HCT116 (cell line): ENCODE results near the gene PMM1. TPM values are rescaled to one million over a fixed set of nuclear protein-coding genes. Genes with fewer than 3 reads are reported as not detected.

ENCODE experiments used
- ATAC-seq: fragments of 200-7000 bp; cut with Tn5 transposase; 2 replicates; pipeline ENCODE4 v1.9.1; 2020; ENCODE audit warnings: mild to moderate bottlenecking, moderate library complexity
- BruUV-seq: library from RNA; stranded (reverse); fragments of 400-500 nt; replicated peaks from 2 replicates; lab custom pipeline; 2021; lab: Mats Ljungman, UMichigan
- CTCF ChIA-PET: fragments of 300-600 bp; sonication (Branson Sonifier 250); formaldehyde crosslinking; loops from one replicate; lab custom pipeline; 2021; ENCODE audit warnings: antibody characterized with exemption; lab: Charles Lee
- POLR2A ChIA-PET: fragments of 300-600, 350-600 bp; sonication (Branson Sonifier 250); formaldehyde crosslinking; loops from one replicate; lab custom pipeline; 2021; ENCODE audit warnings: antibody characterized with exemption; lab: Charles Lee
- RAD21 ChIA-PET, 2 experiments: fragments of 300-600 bp; sonication (Branson Sonifier 250); formaldehyde crosslinking; loops; one replicate each; lab custom pipeline; 2023; ENCODE audit warnings: low total read pairs in 2 of 2; ENCODE audit not compliant: uncharacterized antibody in 2 of 2, unreplicated experiment in 2 of 2, low non-redundant PET in 1 of 2; lab: Charles Lee
- DNase-seq: peaks from one replicate; pipeline ENCODE4 v3.0.0-alpha.2; 2010; ENCODE audit warnings: low read depth, low spot score
- H2AFZ ChIP-seq: fragments of 200-600 bp; shearing (Covaris generic), sonication (generic); 2 replicates; pipeline ENCODE4 v1.6.1; 2017; ENCODE audit warnings: low read depth, mixed run types, mixed read lengths, antibody characterized with exemption, low read length; ENCODE audit not compliant: poor library complexity, severe bottlenecking
- H3K27ac ChIP-seq: 2 replicates; pipeline ENCODE4 v1.5.1; 2012; ENCODE audit warnings: low read depth, low read length
- H3K27me3 ChIP-seq: fragments of 200-600 bp; sonication (generic); 2 replicates; pipeline ENCODE4 v1.6.1; 2016; ENCODE audit warnings: mixed run types, low read length, mixed read lengths; ENCODE audit not compliant: insufficient read depth
- H3K36me3 ChIP-seq, 2 experiments: fragments of 200-500 bp in 1 of 2; fragments of 200-600 bp in 1 of 2; sonication (Bioruptor generic) in 1 of 2; sonication (generic) in 1 of 2; 2 replicates each; pipeline versions ENCODE4 v1.5.1 to v1.6.1; 2014 to 2016; ENCODE audit warnings: low read length in 2 of 2, inconsistent platforms in 1 of 2, mixed read lengths in 1 of 2, mixed run types in 1 of 2; ENCODE audit not compliant: insufficient read depth in 2 of 2, control insufficient read depth in 1 of 2
- H3K4me1 ChIP-seq, 2 experiments: fragments of 200-600 bp in 1 of 2; sonication (generic) in 1 of 2; 2 replicates each; pipeline versions ENCODE4 v1.5.1 to v1.6.1; 2012 to 2017; ENCODE audit warnings: low read length in 2 of 2, inconsistent platforms in 1 of 2, mild to moderate bottlenecking in 1 of 2, mixed read lengths in 1 of 2, mixed run types in 1 of 2, moderate library complexity in 1 of 2; ENCODE audit not compliant: insufficient read depth in 2 of 2, control insufficient read depth in 1 of 2
- H3K4me2 ChIP-seq: fragments of 200-600 bp; sonication (generic); 2 replicates; pipeline ENCODE4 v1.6.1; 2017; ENCODE audit warnings: mixed run types, low read length, mixed read lengths
- H3K4me3 ChIP-seq, 2 experiments: fragments of 200-600 bp in 1 of 2; sonication (generic) in 1 of 2; replicated peaks in 1 of 2; 2 replicates each; pipeline ENCODE4 v1.5.1; 2011 to 2016; ENCODE audit warnings: low read length in 2 of 2, control low read depth in 1 of 2, low read depth in 1 of 2, mild to moderate bottlenecking in 1 of 2, mixed read lengths in 1 of 2, mixed run types in 1 of 2
- H3K79me2 ChIP-seq: fragments of 200-600 bp; sonication (generic); 2 replicates; pipeline ENCODE4 v1.6.1; 2017; ENCODE audit warnings: mild to moderate bottlenecking, mixed run types, low read length, moderate library complexity, mixed read lengths; ENCODE audit not compliant: insufficient read depth
- H3K9ac ChIP-seq: fragments of 200-600 bp; sonication (generic); 2 replicates; pipeline ENCODE4 v1.6.1; 2016; ENCODE audit warnings: low read length, mixed read lengths
- H3K9me2 ChIP-seq: fragments of 200-600 bp; sonication (generic), shearing (Covaris generic); 2 replicates; pipeline ENCODE4 v1.6.1; 2017; ENCODE audit warnings: mixed run types, mild to moderate bottlenecking, moderate library complexity; ENCODE audit not compliant: insufficient read depth
- H3K9me3 ChIP-seq, 2 experiments: fragments of 200-500 bp in 1 of 2; fragments of 200-600 bp in 1 of 2; sonication (Bioruptor generic) in 1 of 2; sonication (generic) in 1 of 2; 2 replicates each; pipeline ENCODE4 v1.6.1; 2014 to 2017; ENCODE audit warnings: low read length in 2 of 2, mixed read lengths in 2 of 2, inconsistent platforms in 1 of 2, low read depth in 1 of 2, mild to moderate bottlenecking in 1 of 2, mixed run types in 1 of 2, moderate library complexity in 1 of 2; ENCODE audit not compliant: control insufficient read depth in 1 of 2, insufficient read depth in 1 of 2
- H4K20me1 ChIP-seq: fragments of 200-600 bp; sonication (generic), shearing (Covaris generic); 2 replicates; pipeline ENCODE4 v1.6.1; 2017; ENCODE audit warnings: mixed run types, mild to moderate bottlenecking, moderate library complexity; ENCODE audit not compliant: insufficient read depth
- CBX3 ChIP-seq: IDR thresholded peaks from 2 replicates; pipeline ENCODE4 v1.6.1; 2012; ENCODE audit warnings: low read depth
- CTCF ChIP-seq, 3 experiments: fragments of 200-600 bp in 1 of 3; sonication (generic) in 1 of 3; IDR thresholded peaks in 2 of 3; conservative IDR thresholded peaks in 1 of 3; 2 replicates each; pipeline ENCODE4 v1.5.1; 2012 to 2017; ENCODE audit warnings: low read depth in 2 of 3, low read length in 2 of 3, antibody characterized with exemption in 1 of 3, borderline replicate concordance in 1 of 3, control low read depth in 1 of 3, mild to moderate bottlenecking in 1 of 3, mixed read lengths in 1 of 3, mixed run types in 1 of 3, moderate library complexity in 1 of 3; ENCODE audit not compliant: insufficient read depth in 1 of 3
- ELF1 ChIP-seq: IDR thresholded peaks from 2 replicates; pipeline ENCODE4 v1.6.1; 2012; ENCODE audit warnings: low read depth, borderline replicate concordance
- JUND ChIP-seq: IDR thresholded peaks from 2 replicates; pipeline ENCODE4 v1.6.1; 2012
- REST ChIP-seq: IDR thresholded peaks from 2 replicates; pipeline ENCODE4 v1.6.1; 2012; ENCODE audit warnings: low read depth
- SP1 ChIP-seq: IDR thresholded peaks from 2 replicates; pipeline ENCODE4 v1.6.1; 2012; ENCODE audit warnings: low read depth
- ZNF274 ChIP-seq: fragments of 200-500 bp; sonication (Bioruptor generic); IDR thresholded peaks from 2 replicates; pipeline ENCODE4 v1.6.1; 2014; ENCODE audit warnings: mild to moderate bottlenecking, low read depth, low read length, inconsistent platforms
- intact Hi-C: fragments of 100-400 bp; cut with micrococcal nuclease; formaldehyde crosslinking; loops from 2 replicates; pipeline ENCODE4 v1.10.0; 2022
- total RNA-seq: library from RNA; stranded (reverse); gene quantifications from one replicate; pipeline ENCODE4 v1.2.1, GENCODE V29; 2021; ENCODE audit not compliant: unreplicated experiment
- TF ChIP-seq, protein P1 (sequence below): IDR thresholded peaks from 2 replicates; pipeline ENCODE4 v1.6.1; 2012

Gene PMM1
- total RNA-seq, 1 experiment from 2014 or later: 31.7 TPM

- CTCF ChIA-PET: interaction anchor here (0.6 kb wide), 1 partner anchor 365 kb away, joined by 6 read pairs; no protein-coding TSS in a partner anchor
- no peak overlapping the region for H3K4me3 ChIP-seq
- H3K9me2 ChIP-seq: no peaks in the 10 kb centered on the region
- intact Hi-C loops: no loop called here
- H3K9me3 ChIP-seq: no peaks in the 10 kb centered on the region
- no peaks in the 10 kb centered on the region for H4K20me1 ChIP-seq
- no peak overlapping the region for H3K4me2 ChIP-seq
- RAD21 ChIA-PET: no interaction called here
- H3K4me1 ChIP-seq: no peaks in the 10 kb centered on the region
- H3K79me2 ChIP-seq: no peaks in the 10 kb centered on the region
- H3K27me3 ChIP-seq: no peaks in the 10 kb centered on the region
- no peak for TF ChIP-seq JUND
- TF ChIP-seq SP1: no peak
- TF ChIP-seq ZNF274: no peak
- TF ChIP-seq REST: no peak
- TF ChIP-seq CTCF (IDR thresholded peaks at IDR 0.05 in 2 of 3, conservative IDR thresholded peaks at IDR 0.05 in 1 of 3; ENCODE audit: borderline replicate concordance in 1 of 3, insufficient read depth in 1 of 3, low read depth in 2 of 3, low read length in 2 of 3): no peak
- TF ChIP-seq, protein P1, sequence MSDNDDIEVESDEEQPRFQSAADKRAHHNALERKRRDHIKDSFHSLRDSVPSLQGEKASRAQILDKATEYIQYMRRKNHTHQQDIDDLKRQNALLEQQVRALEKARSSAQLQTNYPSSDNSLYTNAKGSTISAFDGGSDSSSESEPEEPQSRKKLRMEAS: no peak
- TF ChIP-seq ELF1: no peak
- TF ChIP-seq CBX3: no peak
- no peak overlapping the region for H2AFZ ChIP-seq
- no peak overlapping the region for H3K9ac ChIP-seq
- BruUV-seq: no TSS peak
- POLR2A ChIA-PET: interaction anchor here (2.1 kb wide), 1 partner anchor 11 kb away, joined by 10 read pairs; the partner anchor contains the start of gene PMM1
- DNase-seq (no peak), ATAC-seq (no peak)
- H3K36me3 ChIP-seq: 0 out of 4 replicates have a peak, but pooled peaks cover 2 to 11% of the 10 kb centered on the region in 2 experiments
- H3K27ac ChIP-seq: no peak overlapping the region
Observed at GRCh38 chr22:41578818-41579217, 10.8 kb downstream of the PMM1 start.
